GM19328 (cell line): ENCODE results near the gene FOXE1.

Experiments used
- ATAC-seq: cut with Tn5 transposase; IDR thresholded peaks from one replicate; pipeline ENCODE4 v1.9.1; 2021; ENCODE audit warnings: mild to moderate bottlenecking, moderate library complexity; ENCODE audit not compliant: unreplicated experiment

FOXE1 gene

GRCh38 chr9:97864396-97864795 is 11.4 kb downstream of the FOXE1 start:
- ATAC-seq: no peak

GRCh38 chr9:97866300-97866699 is 13.3 kb downstream of the FOXE1 start:
- ATAC-seq: no peak

GRCh38 chr9:97866848-97867247 is 13.8 kb downstream of the FOXE1 start:
- ATAC-seq: peak; percentile 55

GRCh38 chr9:97868859-97869258 is 15.8 kb downstream of the FOXE1 start:
- ATAC-seq: no peak

GRCh38 chr9:97873425-97873824 is 20.4 kb downstream of the FOXE1 start:
- no peak for ATAC-seq

GRCh38 chr9:97873882-97874281 is 20.9 kb downstream of the FOXE1 start:
- ATAC-seq: no peak

GRCh38 chr9:97874624-97875023 is 21.6 kb downstream of the FOXE1 start:
- no peak for ATAC-seq

- no peak for ATAC-seq
Measured at GRCh38 chr9:97875111-97875510, 22.1 kb downstream of the FOXE1 start.

- ATAC-seq: no peak
Measured at GRCh38 chr9:97876061-97876460, 23.0 kb downstream of the FOXE1 start.

- no peak for ATAC-seq
Measured at GRCh38 chr9:97880336-97880735, 27.3 kb downstream of the FOXE1 start.

- ATAC-seq: no peak
Measured at GRCh38 chr9:97889941-97890887, 37.2 kb downstream of the FOXE1 start.

GRCh38 chr9:97891736-97892135 is 38.7 kb downstream of the FOXE1 start:
- no peak for ATAC-seq

GRCh38 chr9:97892421-97892820 is 39.4 kb downstream of the FOXE1 start:
- no peak for ATAC-seq

GRCh38 chr9:97895211-97895610 is 42.2 kb downstream of the FOXE1 start:
- ATAC-seq: no peak

- no peak for ATAC-seq
Measured at GRCh38 chr9:97895695-97896332, 42.8 kb downstream of the FOXE1 start.

GRCh38 chr9:97900103-97900737 is 47.2 kb downstream of the FOXE1 start:
- ATAC-seq: no peak

GRCh38 chr9:97900738-97901565 is 47.9 kb downstream of the FOXE1 start:
- ATAC-seq: no peak

GRCh38 chr9:97903177-97903576 is 50.2 kb downstream of the FOXE1 start:
- no peak for ATAC-seq

- no peak for ATAC-seq
Measured at GRCh38 chr9:97904725-97905124, 51.7 kb downstream of the FOXE1 start.

GRCh38 chr9:97905228-97905627 is 52.2 kb downstream of the FOXE1 start:
- ATAC-seq: no peak
